ENCODE data around the gene RNF25. TPM values are rescaled to one million over a fixed set of nuclear protein-coding genes. Genes with fewer than 3 reads are reported as not detected.

Gene RNF25
- total RNA-seq: 10 to 100 TPM; 15.8 to 26.1 (median 19.9) TPM

GRCh38 chr2:218671654-218672566, at the start of gene RNF25, which contains the start of gene STK36:
RNF25 (minus strand) TSS chr2:218672002; CDS start chr2:218671970, 32 bp downstream.
STK36 (plus strand) TSS chr2:218672086; CDS start chr2:218672830, 744 bp downstream.
- Histone ChIP-seq H3K9me3 (no peaks in the 10 kb centered on the region), H3K36me3 (peaks cover 16 to 23% of the 10 kb centered on the region in 2 donors), H3K4me1 (peaks cover 4 to 17% of the 10 kb centered on the region in 2 donors), H3K27me3 (no peaks in the 10 kb centered on the region), H3K4me3 (replicated peaks in 1 of 3) (peak within 1 kb of the TSS; percentile 61 to 75 (median 67)), H3K27ac (peak within 1 kb of the TSS; percentile 5 to 69 (median 43))
- intact Hi-C loops (cut with DNase I): no loop called here
- peak; percentile 87 for DNase-seq
- TF ChIP-seq CTCF (IDR thresholded peaks at IDR 0.05): no peak
- TF ChIP-seq POLR2A (IDR thresholded peaks at IDR 0.05): peak in 1 of 2 donors; percentile 71
- 1% methylated on average over 44 to 49 of the region's 49 CpGs for WGBS, 2 donors

GRCh38 chr2:218721488-218721887, 49.7 kb upstream of the RNF25 start:
- DNase-seq: no peak
- H3K27ac ChIP-seq: no peak overlapping the region
- H3K4me3 ChIP-seq (replicated peaks in 1 of 3): no peak overlapping the region
- H3K27me3 ChIP-seq: no peaks in the 10 kb centered on the region
- no peaks in the 10 kb centered on the region for H3K9me3 ChIP-seq
- intact Hi-C loops (cut with DNase I): no loop called here
- H3K36me3 ChIP-seq: no peaks in the 10 kb centered on the region
- no peaks in the 10 kb centered on the region for H3K4me1 ChIP-seq
- TF ChIP-seq CTCF (IDR thresholded peaks at IDR 0.05) (no peak), POLR2A (IDR thresholded peaks at IDR 0.05) (no peak)

GRCh38 chr2:218720048-218721041, 48.5 kb upstream of the RNF25 start:
- Histone ChIP-seq H3K36me3 (no peaks in the 10 kb centered on the region), H3K9me3 (no peaks in the 10 kb centered on the region), H3K27me3 (no peaks in the 10 kb centered on the region), H3K4me1 (no peaks in the 10 kb centered on the region), H3K27ac (no peak overlapping the region), H3K4me3 (replicated peaks in 1 of 3) (no peak overlapping the region)
- no peak for TF ChIP-seq POLR2A (IDR thresholded peaks at IDR 0.05)
- no peak for TF ChIP-seq CTCF (IDR thresholded peaks at IDR 0.05)
- WGBS, 2 donors: 91 to 96% methylated on average over 19 of the region's 19 CpGs
- intact Hi-C loops (cut with DNase I): no loop called here
- DNase-seq: no peak

GRCh38 chr2:218719457-218719856, 47.7 kb upstream of the RNF25 start:
- Histone ChIP-seq H3K4me3 (replicated peaks in 1 of 3) (no peak overlapping the region), H3K27ac (no peak overlapping the region), H3K27me3 (no peaks in the 10 kb centered on the region), H3K4me1 (no peaks in the 10 kb centered on the region), H3K9me3 (no peaks in the 10 kb centered on the region), H3K36me3 (no peaks in the 10 kb centered on the region)
- WGBS, 2 donors: 79 to 81% methylated on average over 3 of the region's 3 CpGs
- DNase-seq: no peak
- intact Hi-C loops (cut with DNase I): no loop called here
- TF ChIP-seq POLR2A (IDR thresholded peaks at IDR 0.05) (no peak), CTCF (IDR thresholded peaks at IDR 0.05) (no peak)
